IMR-90 (cell line): Measurements from ENCODE around the gene CD38. TPM values are rescaled to one million over a fixed set of nuclear protein-coding genes. Genes with fewer than 3 reads are reported as not detected.

Source experiments
- ATAC-seq: fragments of 200-7000 bp; cut with Tn5 transposase; 2 replicates; pipeline ENCODE4 v1.9.1; 2020; ENCODE audit warnings: low read depth, mild to moderate bottlenecking, moderate library complexity
- BruUV-seq: library from RNA; stranded (reverse); fragments of 400-500 nt; replicated peaks from 2 replicates; lab custom pipeline; 2021; lab: Mats Ljungman, UMichigan
- CTCF ChIA-PET: fragments of 300-600 bp; formaldehyde crosslinking; extraction: SDS; loops from one replicate; lab custom pipeline; 2021; ENCODE audit warnings: antibody characterized with exemption; lab: Yijun Ruan, JAX
- POLR2A ChIA-PET: fragments of 300-600 bp; sonication (Branson Sonifier 250); formaldehyde crosslinking; loops from one replicate; lab custom pipeline; 2022; ENCODE audit warnings: antibody characterized with exemption; ENCODE audit not compliant: unreplicated experiment; lab: Charles Lee
- DNase-seq: peaks from one replicate; pipeline ENCODE4 v3.0.0; 2013
- H2AFZ ChIP-seq: replicated peaks from 2 replicates; pipeline ENCODE3; 2013; ENCODE audit warnings: low read length, mild to moderate bottlenecking; ENCODE audit not compliant: poor library complexity
- H2AK5ac ChIP-seq: 2 replicates; pipeline ENCODE4 v1.6.1; 2013; ENCODE audit warnings: low read depth, low read length, inconsistent platforms
- H2AK9ac ChIP-seq: replicated peaks from 2 replicates; pipeline ENCODE3; 2013; ENCODE audit warnings: mild to moderate bottlenecking, low read depth, low read length, moderate library complexity; ENCODE audit not compliant: poor library complexity
- H2BK120ac ChIP-seq: 2 replicates; pipeline ENCODE4 v1.6.1; 2013; ENCODE audit warnings: low read depth, low read length, inconsistent platforms
- H2BK15ac ChIP-seq: 3 replicates; pipeline ENCODE4 v1.6.1; 2013; ENCODE audit warnings: low read depth, low read length, inconsistent platforms
- H2BK20ac ChIP-seq: 2 replicates; pipeline ENCODE4 v1.6.1; 2013; ENCODE audit warnings: low read depth, mild to moderate bottlenecking, inconsistent platforms, low read length, moderate library complexity
- H2BK5ac ChIP-seq: 2 replicates; pipeline ENCODE4 v1.6.1; 2013; ENCODE audit warnings: mild to moderate bottlenecking, low read depth, low read length, inconsistent platforms; ENCODE audit not compliant: poor library complexity, severe bottlenecking
- H3K14ac ChIP-seq: replicated peaks from 2 replicates; pipeline ENCODE4 v1.6.1; 2013; ENCODE audit warnings: low read depth, low read length, inconsistent platforms
- H3K18ac ChIP-seq: 2 replicates; pipeline ENCODE4 v1.6.1; 2013; ENCODE audit warnings: low read depth, low read length, control low read depth
- H3K23ac ChIP-seq: 2 replicates; pipeline ENCODE4 v1.6.1; 2013; ENCODE audit warnings: low read depth, low read length, inconsistent platforms
- H3K27ac ChIP-seq: 2 replicates; pipeline ENCODE4 v1.5.1; 2013; ENCODE audit warnings: mild to moderate bottlenecking, control low read depth, low read length; ENCODE audit not compliant: insufficient read depth
- H3K27me3 ChIP-seq: 2 replicates; pipeline ENCODE4 v1.6.1; 2013; ENCODE audit warnings: low read length; ENCODE audit not compliant: control insufficient read depth, insufficient read depth
- H3K36me3 ChIP-seq: 2 replicates; pipeline ENCODE4 v1.6.1; 2013; ENCODE audit warnings: low read length, mixed read lengths; ENCODE audit not compliant: control insufficient read depth, insufficient read depth
- H3K4ac ChIP-seq: 2 replicates; pipeline ENCODE4 v1.6.1; 2013; ENCODE audit warnings: low read depth, low read length, inconsistent platforms
- H3K4me1 ChIP-seq: 2 replicates; pipeline ENCODE4 v1.6.1; 2013; ENCODE audit warnings: low read length, mixed read lengths; ENCODE audit not compliant: control insufficient read depth, insufficient read depth
- H3K4me2 ChIP-seq: 2 replicates; pipeline ENCODE4 v1.6.1; 2013; ENCODE audit warnings: low read depth, mild to moderate bottlenecking, control low read depth, low read length, moderate library complexity
- H3K4me3 ChIP-seq: 2 replicates; pipeline ENCODE4 v1.5.1; 2013; ENCODE audit warnings: low read depth, mild to moderate bottlenecking, control low read depth, low read length, moderate library complexity; ENCODE audit not compliant: insufficient read depth
- H3K56ac ChIP-seq: 2 replicates; pipeline ENCODE4 v1.6.1; 2013; ENCODE audit warnings: low read length, inconsistent platforms; ENCODE audit not compliant: insufficient read depth; ENCODE audit errors: extremely low read depth
- H3K79me1 ChIP-seq, 2 experiments: 2 replicates each; pipeline ENCODE4 v1.6.1; 2013; ENCODE audit warnings: low read length in 2 of 2, inconsistent platforms in 1 of 2, low read depth in 1 of 2
- H3K9ac ChIP-seq: 2 replicates; pipeline ENCODE4 v1.6.1; 2013; ENCODE audit warnings: low read depth, low read length, control low read depth
- H3K9me1 ChIP-seq: 2 replicates; pipeline ENCODE4 v1.6.1; 2013; ENCODE audit warnings: low read length, inconsistent platforms; ENCODE audit not compliant: insufficient read depth
- H3K9me3 ChIP-seq: 2 replicates; pipeline ENCODE4 v1.6.1; 2013; ENCODE audit warnings: low read length; ENCODE audit not compliant: control insufficient read depth, insufficient read depth
- H4K20me1 ChIP-seq: 2 replicates; pipeline ENCODE4 v1.6.1; 2013; ENCODE audit warnings: low read length, inconsistent platforms; ENCODE audit not compliant: insufficient read depth
- H4K5ac ChIP-seq: 2 replicates; pipeline ENCODE4 v1.6.1; 2013; ENCODE audit warnings: mild to moderate bottlenecking, low read depth, low read length, control low read depth
- H4K8ac ChIP-seq, 2 experiments: 2 replicates each; pipeline ENCODE4 v1.6.1; 2013; ENCODE audit warnings: low read depth in 2 of 2, low read length in 2 of 2, control low read depth in 1 of 2, inconsistent platforms in 1 of 2
- H4K91ac ChIP-seq: 2 replicates; pipeline ENCODE4 v1.6.1; 2013; ENCODE audit warnings: low read depth, low read length, inconsistent platforms; ENCODE audit not compliant: insufficient read depth
- BHLHE40 ChIP-seq: fragments of 150-350 bp; IDR thresholded peaks from 2 replicates; pipeline ENCODE4 v1.6.1; 2016; ENCODE audit warnings: mild to moderate bottlenecking, low read depth, low read length
- CEBPB ChIP-seq: IDR thresholded peaks from 2 replicates; pipeline ENCODE4 v1.6.1; 2012; ENCODE audit warnings: low read depth, low read length, improper control_type of control experiment
- CHD1 ChIP-seq: IDR thresholded peaks from 2 replicates; pipeline ENCODE4 v1.6.1; 2012; ENCODE audit warnings: low read depth, low read length, improper control_type of control experiment
- ELK1 ChIP-seq: fragments of 150-350 bp; IDR thresholded peaks from 2 replicates; pipeline ENCODE4 v1.6.1; 2016; ENCODE audit warnings: low read depth, mild to moderate bottlenecking, low read length, moderate library complexity, borderline replicate concordance
- FOS ChIP-seq: fragments of 150-350 bp; IDR thresholded peaks from 2 replicates; pipeline ENCODE4 v1.6.1; 2016; ENCODE audit warnings: low read depth, low read length
- MAFK ChIP-seq: IDR thresholded peaks from 2 replicates; pipeline ENCODE4 v1.6.1; 2012; ENCODE audit warnings: low read depth, low read length, improper control_type of control experiment
- MAZ ChIP-seq: IDR thresholded peaks from 2 replicates; pipeline ENCODE4 v1.6.1; 2012; ENCODE audit warnings: low read depth, mild to moderate bottlenecking, low read length, improper control_type of control experiment, moderate library complexity, borderline replicate concordance
- MXI1 ChIP-seq: IDR thresholded peaks from 2 replicates; pipeline ENCODE4 v1.6.1; 2012; ENCODE audit warnings: low read depth, mild to moderate bottlenecking, low read length, moderate library complexity, borderline replicate concordance
- NFE2L2 ChIP-seq: fragments of 150-350 bp; IDR thresholded peaks from 2 replicates; pipeline ENCODE4 v1.6.1; 2016; ENCODE audit warnings: low read depth, mild to moderate bottlenecking, low read length
- POLR2A ChIP-seq: IDR thresholded peaks from 2 replicates; pipeline ENCODE4 v1.6.1; 2012; ENCODE audit warnings: mild to moderate bottlenecking, low read depth, low read length
- RAD21 ChIP-seq: IDR thresholded peaks from 2 replicates; pipeline ENCODE4 v1.6.1; 2012; ENCODE audit warnings: low read length, improper control_type of control experiment
- RCOR1 ChIP-seq: IDR thresholded peaks from 2 replicates; pipeline ENCODE4 v1.6.1; 2012; ENCODE audit warnings: mild to moderate bottlenecking, low read length, improper control_type of control experiment; ENCODE audit not compliant: insufficient replicate concordance
- RFX5 ChIP-seq: IDR thresholded peaks from 2 replicates; pipeline ENCODE4 v1.8.0; 2012; ENCODE audit warnings: low read depth, mild to moderate bottlenecking, low read length, moderate library complexity
- SMC3 ChIP-seq: fragments of 150-350 bp; IDR thresholded peaks from 2 replicates; pipeline ENCODE4 v1.6.1; 2016; ENCODE audit warnings: low read depth, mild to moderate bottlenecking, antibody characterized with exemption, low read length, moderate library complexity
- WGBS, 2 experiments: methylation state at CpG; one replicate each; pipeline versions ENCODE4 v1.1.5 to v1.1.7; 2013; ENCODE audit warnings: missing lambda C conversion rate in 2 of 2; ENCODE audit not compliant: insufficient read length in 1 of 2; ENCODE audit errors: extremely low coverage in 2 of 2; 5-methylcytosine and 5-hydroxymethylcytosine counted together
- dilution Hi-C: fragments of 300-500 bp; cut with HindIII; formaldehyde crosslinking; loops from one replicate; pipeline ENCODE4 v1.14.3; 2018; ENCODE audit warnings: low sequenced_read_pairs; ENCODE audit not compliant: unreplicated experiment
- in situ Hi-C: fragments of 300-500 bp; cut with MboI; formaldehyde crosslinking; loops from 3 replicates; pipeline ENCODE4 v1.14.3; 2019; ENCODE audit warnings: low sequenced_read_pairs, inconsistent platforms, mixed read lengths
- intact Hi-C: fragments of 100-400 bp; cut with micrococcal nuclease; formaldehyde crosslinking; loops from 2 replicates; pipeline ENCODE4 v1.10.0; 2022
- polyA plus RNA-seq, 3 experiments: library from polyadenylated mRNA; depleted of rRNA; stranded (reverse); fragments of >200 nt; gene quantifications; 2 replicates each; pipeline ENCODE4 v1.2.3, GENCODE V29; 2012; ENCODE audit warnings: low replicate concordance in 1 of 3
- total RNA-seq: library from RNA; depleted of rRNA; stranded (reverse); fragments of >200 nt; gene quantifications from 2 replicates; pipeline ENCODE4 v1.2.3, GENCODE V29; 2012
- TF ChIP-seq, protein P1 (sequence below): conservative IDR thresholded peaks from 2 replicates; pipeline ENCODE4 v1.5.1; 2012; ENCODE audit warnings: mild to moderate bottlenecking, low read depth, low read length, improper control_type of control experiment
- TF ChIP-seq, protein P2 (sequence below): fragments of 150-350 bp; IDR thresholded peaks from 2 replicates; pipeline ENCODE4 v1.6.1; 2017; ENCODE audit warnings: mild to moderate bottlenecking, antibody characterized with exemption, low read length, low read depth

Gene CD38
- total and polyA plus RNA-seq, 2 of the 4 experiments (the other 2 are of a cell fraction) = not detected

DNA sequence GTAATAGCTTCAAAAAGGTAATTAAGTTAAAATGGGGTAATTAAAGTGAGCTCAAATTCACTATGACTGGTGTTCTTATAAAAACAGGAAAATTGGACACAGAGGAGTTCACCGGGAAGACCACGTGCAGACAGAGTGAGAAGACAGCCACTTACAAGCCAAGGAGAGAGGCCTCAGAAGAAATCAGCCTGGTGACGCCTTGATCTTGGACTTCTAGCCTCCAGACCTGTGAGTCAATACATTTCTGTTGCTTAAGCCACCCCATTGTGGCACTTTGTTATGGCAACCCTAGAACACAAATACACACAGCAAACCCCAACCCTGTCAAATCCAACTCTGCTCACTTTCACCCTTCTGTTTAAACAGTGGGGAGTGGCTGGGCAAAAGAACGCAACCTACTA is 4.1 kb upstream of the CD38 start:
- Histone ChIP-seq H2AK9ac (no peak overlapping the region), H3K9me3 (no peaks in the 10 kb centered on the region), H3K9ac (no peak overlapping the region), H2BK20ac (no peak overlapping the region), H2AFZ (no peak overlapping the region), H3K36me3 (no peaks in the 10 kb centered on the region), H3K27me3 (peaks cover 59% of the 10 kb centered on the region), H4K20me1 (no peaks in the 10 kb centered on the region), H3K23ac (no peak overlapping the region), H3K79me1 (no peaks in the 10 kb centered on the region), H3K4ac (no peak overlapping the region), H3K27ac (no peak overlapping the region), H4K5ac (no peak overlapping the region), H2BK120ac (no peak overlapping the region), H3K56ac (no peak overlapping the region), H3K4me2 (no peak overlapping the region), H3K4me3 (no peak overlapping the region), H4K91ac (no peak overlapping the region), H4K8ac (no peak overlapping the region), H3K14ac (no peak overlapping the region), H3K18ac (no peak overlapping the region), H2BK15ac (no peak overlapping the region), H2AK5ac (no peak overlapping the region), H2BK5ac (no peak overlapping the region), H3K4me1 (no peaks in the 10 kb centered on the region; the same call in 1 of the 2 replicates), H3K9me1 (no peaks in the 10 kb centered on the region)
- ATAC-seq (no peak), DNase-seq (no peak)
- dilution Hi-C loops = no loop called here
- no TSS peak for BruUV-seq
- ChIA-PET POLR2A (no interaction called here), CTCF (no interaction called here)
- TF ChIP-seq MAZ (no peak), RCOR1 (no peak), CHD1 (no peak), ELK1 (no peak), MXI1 (no peak), FOS (no peak), RFX5 (no peak), SMC3 (no peak), MAFK (no peak), CEBPB (no peak), NFE2L2 (no peak), RAD21 (no peak), BHLHE40 (no peak), POLR2A (no peak)
- TF ChIP-seq, protein P1, sequence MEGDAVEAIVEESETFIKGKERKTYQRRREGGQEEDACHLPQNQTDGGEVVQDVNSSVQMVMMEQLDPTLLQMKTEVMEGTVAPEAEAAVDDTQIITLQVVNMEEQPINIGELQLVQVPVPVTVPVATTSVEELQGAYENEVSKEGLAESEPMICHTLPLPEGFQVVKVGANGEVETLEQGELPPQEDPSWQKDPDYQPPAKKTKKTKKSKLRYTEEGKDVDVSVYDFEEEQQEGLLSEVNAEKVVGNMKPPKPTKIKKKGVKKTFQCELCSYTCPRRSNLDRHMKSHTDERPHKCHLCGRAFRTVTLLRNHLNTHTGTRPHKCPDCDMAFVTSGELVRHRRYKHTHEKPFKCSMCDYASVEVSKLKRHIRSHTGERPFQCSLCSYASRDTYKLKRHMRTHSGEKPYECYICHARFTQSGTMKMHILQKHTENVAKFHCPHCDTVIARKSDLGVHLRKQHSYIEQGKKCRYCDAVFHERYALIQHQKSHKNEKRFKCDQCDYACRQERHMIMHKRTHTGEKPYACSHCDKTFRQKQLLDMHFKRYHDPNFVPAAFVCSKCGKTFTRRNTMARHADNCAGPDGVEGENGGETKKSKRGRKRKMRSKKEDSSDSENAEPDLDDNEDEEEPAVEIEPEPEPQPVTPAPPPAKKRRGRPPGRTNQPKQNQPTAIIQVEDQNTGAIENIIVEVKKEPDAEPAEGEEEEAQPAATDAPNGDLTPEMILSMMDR = no peak
- TF ChIP-seq, protein P2, sequence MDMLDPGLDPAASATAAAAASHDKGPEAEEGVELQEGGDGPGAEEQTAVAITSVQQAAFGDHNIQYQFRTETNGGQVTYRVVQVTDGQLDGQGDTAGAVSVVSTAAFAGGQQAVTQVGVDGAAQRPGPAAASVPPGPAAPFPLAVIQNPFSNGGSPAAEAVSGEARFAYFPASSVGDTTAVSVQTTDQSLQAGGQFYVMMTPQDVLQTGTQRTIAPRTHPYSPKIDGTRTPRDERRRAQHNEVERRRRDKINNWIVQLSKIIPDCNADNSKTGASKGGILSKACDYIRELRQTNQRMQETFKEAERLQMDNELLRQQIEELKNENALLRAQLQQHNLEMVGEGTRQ = no peak
- in situ Hi-C loops = no loop called here
- WGBS, 2 experiments = 70% methylated on average over 2 of the region's 4 CpGs; no CpG with 5 or more reads in 1 of the 2 experiments
- intact Hi-C loops = no loop called here
